CD14-positive monocyte (primary cell): ENCODE measurements around the gene SLC25A13. TPM values are rescaled to one million over a fixed set of nuclear protein-coding genes. Genes with fewer than 3 reads are reported as not detected.

ENCODE experiments used
- DNase-seq, 3 donors: peaks; one replicate each; pipeline ENCODE4 v3.0.0-alpha.2; 2011 to 2022
- H2AFZ ChIP-seq: 2 replicates; pipeline ENCODE4 v1.6.0; 2012; ENCODE audit warnings: mild to moderate bottlenecking, low read depth, low read length, inconsistent platforms; ENCODE audit not compliant: insufficient read depth, poor library complexity, severe bottlenecking
- H3K27ac ChIP-seq, 2 donors: 1 replicate in 1 of 2; 2 replicates in 1 of 2; pipeline ENCODE4 v1.5.1; 2012 to 2013; ENCODE audit warnings: low read length in 2 of 2, control low read depth in 1 of 2, inconsistent platforms in 1 of 2, low read depth in 1 of 2, mild to moderate bottlenecking in 1 of 2
- H3K27me3 ChIP-seq, 2 donors: one replicate each; pipeline versions ENCODE4 v1.6.0 to v1.6.1; 2011 to 2013; ENCODE audit warnings: low read length in 2 of 2; ENCODE audit not compliant: control insufficient read depth in 2 of 2, insufficient read depth in 2 of 2
- H3K36me3 ChIP-seq, 2 donors: replicated peaks in 1 of 2; 1 replicate in 1 of 2; 2 replicates in 1 of 2; pipeline versions ENCODE4 v1.5.1 to v1.6.1; 2012 to 2013; ENCODE audit warnings: low read length in 2 of 2, control low read depth in 1 of 2, inconsistent platforms in 1 of 2, mild to moderate bottlenecking in 1 of 2; ENCODE audit not compliant: insufficient read depth in 2 of 2, control insufficient read depth in 1 of 2
- H3K4me1 ChIP-seq, 2 donors: 1 replicate in 1 of 2; 2 replicates in 1 of 2; pipeline versions ENCODE4 v1.5.1 to v1.6.1; 2012 to 2013; ENCODE audit warnings: low read length in 2 of 2, control low read depth in 1 of 2, inconsistent platforms in 1 of 2, mild to moderate bottlenecking in 1 of 2, moderate library complexity in 1 of 2; ENCODE audit not compliant: insufficient read depth in 2 of 2, control insufficient read depth in 1 of 2
- H3K4me2 ChIP-seq: replicated peaks from 2 replicates; pipeline ENCODE3; 2012; ENCODE audit warnings: low read length, moderate library complexity, mild to moderate bottlenecking; ENCODE audit not compliant: poor library complexity, severe bottlenecking; ENCODE audit errors: extremely low read depth
- H3K4me3 ChIP-seq, 3 experiments: fragments of 200-600 bp in 1 of 3; sonication (generic) in 1 of 3; replicated peaks in 1 of 3; 1 replicate in 2 of 3; 2 replicates in 1 of 3; pipeline ENCODE4 v1.5.1; 2011 to 2013; ENCODE audit warnings: low read length in 3 of 3, mild to moderate bottlenecking in 3 of 3, control low read depth in 2 of 3, low read depth in 2 of 3, inconsistent platforms in 1 of 3, moderate library complexity in 1 of 3
- H3K79me2 ChIP-seq: 2 replicates; pipeline ENCODE4 v1.6.0; 2012; ENCODE audit warnings: mild to moderate bottlenecking, control low read depth, inconsistent platforms, low read length, moderate library complexity; ENCODE audit not compliant: insufficient read depth
- H3K9ac ChIP-seq: 2 replicates; pipeline ENCODE4 v1.6.0; 2017; ENCODE audit warnings: low read length, mild to moderate bottlenecking; ENCODE audit not compliant: insufficient read depth, poor library complexity, severe bottlenecking
- H3K9me3 ChIP-seq, 2 donors: replicated peaks in 1 of 2; 1 replicate in 1 of 2; 2 replicates in 1 of 2; pipeline versions ENCODE4 v1.5.1 to v1.6.1; 2012 to 2013; ENCODE audit warnings: low read length in 2 of 2, control low read depth in 1 of 2; ENCODE audit not compliant: control insufficient read depth in 1 of 2, insufficient read depth in 1 of 2
- H4K20me1 ChIP-seq: 2 replicates; pipeline ENCODE4 v1.6.0; 2012; ENCODE audit warnings: mild to moderate bottlenecking, low read length, control low read depth, moderate library complexity; ENCODE audit not compliant: insufficient read depth
- H3K27ac Mint-ChIP-seq, 7 donors: one replicate each; pipeline ENCODE4 v1.8.0; 2020; ENCODE audit warnings: mild to moderate bottlenecking in 7 of 7, mixed read lengths in 7 of 7, moderate library complexity in 6 of 7, inconsistent platforms in 2 of 7
- H3K27me3 Mint-ChIP-seq, 3 donors: one replicate each; pipeline ENCODE4 v1.8.0; 2021 to 2022; ENCODE audit warnings: low read depth in 3 of 3, mild to moderate bottlenecking in 3 of 3, mixed read lengths in 3 of 3, moderate library complexity in 3 of 3, inconsistent platforms in 1 of 3
- H3K36me3 Mint-ChIP-seq, 2 donors: one replicate each; pipeline ENCODE4 v1.8.0; 2020; ENCODE audit warnings: mixed read lengths in 2 of 2, inconsistent platforms in 1 of 2, mild to moderate bottlenecking in 1 of 2
- H3K4me1 Mint-ChIP-seq: one replicate; pipeline ENCODE4 v1.8.0; 2020; ENCODE audit warnings: mild to moderate bottlenecking, mixed read lengths
- H3K4me3 Mint-ChIP-seq, 2 donors: one replicate each; pipeline ENCODE4 v1.8.0; 2020; ENCODE audit warnings: mild to moderate bottlenecking in 2 of 2, mixed read lengths in 2 of 2, moderate library complexity in 1 of 2
- H3K9me3 Mint-ChIP-seq, 7 donors: one replicate each; pipeline ENCODE4 v1.8.0; 2020 to 2022; ENCODE audit warnings: mixed read lengths in 7 of 7, mild to moderate bottlenecking in 6 of 7, moderate library complexity in 6 of 7, inconsistent platforms in 2 of 7
- WGBS: methylation state at CpG from one replicate; pipeline ENCODE4 v1.1.5; 2013; ENCODE audit warnings: missing lambda C conversion rate; ENCODE audit not compliant: insufficient coverage; 5-methylcytosine and 5-hydroxymethylcytosine counted together
- intact Hi-C, 2 donors: fragments of 100-400 bp; cut with micrococcal nuclease; formaldehyde crosslinking; loops; one replicate each; pipeline versions ENCODE4 v1.15.0 to v1.15.1; 2023
- polyA plus RNA-seq, 3 donors: library from polyadenylated mRNA; depleted of rRNA in 1 of 3; unstranded in 2 of 3; stranded (reverse) in 1 of 3; fragments of 300-500 nt in 2 of 3; fragments of >200 nt in 1 of 3; fragmentation: Illumina TruSeq in 2 of 3; gene quantifications; 1 replicate in 2 of 3; 2 replicates in 1 of 3; pipeline ENCODE4 v1.2.3, GENCODE V29; 2012 to 2021
- TF ChIP-seq, protein P1 (sequence below): fragments of 200-600 bp; IDR thresholded peaks from one replicate; pipeline ENCODE4 v1.8.0; 2022; ENCODE audit warnings: antibody characterized with exemption, mild to moderate bottlenecking

SLC25A13 gene
- polyA plus RNA-seq, 3 donors: 12.7 to 15.7 (median 14.4) TPM

GRCh38 chr7:96080027-96080426 is 241.9 kb downstream of the SLC25A13 start:
- Histone ChIP-seq H3K36me3 (no peaks in the 10 kb centered on the region), H3K27me3 (peaks cover 35 to 37% of the 10 kb centered on the region in 2 donors), H3K27ac (no peak overlapping the region), H3K4me2 (no peak overlapping the region), H3K79me2 (no peaks in the 10 kb centered on the region), H4K20me1 (no peaks in the 10 kb centered on the region), H3K9ac (no peak overlapping the region), H3K9me3 (no peaks in the 10 kb centered on the region), H3K4me3 (no peak overlapping the region), H3K4me1 (peaks cover 0 to 3% of the 10 kb centered on the region in 2 donors), H2AFZ (no peak overlapping the region)
- intact Hi-C loops: loop anchor here in 1 of 2 donors (10.0 kb wide), 1 partner anchor 945 kb away; the partner anchor contains the start of gene DLX5
- TF ChIP-seq, protein P1, sequence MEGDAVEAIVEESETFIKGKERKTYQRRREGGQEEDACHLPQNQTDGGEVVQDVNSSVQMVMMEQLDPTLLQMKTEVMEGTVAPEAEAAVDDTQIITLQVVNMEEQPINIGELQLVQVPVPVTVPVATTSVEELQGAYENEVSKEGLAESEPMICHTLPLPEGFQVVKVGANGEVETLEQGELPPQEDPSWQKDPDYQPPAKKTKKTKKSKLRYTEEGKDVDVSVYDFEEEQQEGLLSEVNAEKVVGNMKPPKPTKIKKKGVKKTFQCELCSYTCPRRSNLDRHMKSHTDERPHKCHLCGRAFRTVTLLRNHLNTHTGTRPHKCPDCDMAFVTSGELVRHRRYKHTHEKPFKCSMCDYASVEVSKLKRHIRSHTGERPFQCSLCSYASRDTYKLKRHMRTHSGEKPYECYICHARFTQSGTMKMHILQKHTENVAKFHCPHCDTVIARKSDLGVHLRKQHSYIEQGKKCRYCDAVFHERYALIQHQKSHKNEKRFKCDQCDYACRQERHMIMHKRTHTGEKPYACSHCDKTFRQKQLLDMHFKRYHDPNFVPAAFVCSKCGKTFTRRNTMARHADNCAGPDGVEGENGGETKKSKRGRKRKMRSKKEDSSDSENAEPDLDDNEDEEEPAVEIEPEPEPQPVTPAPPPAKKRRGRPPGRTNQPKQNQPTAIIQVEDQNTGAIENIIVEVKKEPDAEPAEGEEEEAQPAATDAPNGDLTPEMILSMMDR: no peak
- WGBS: 100% methylated on average over 3 of the region's 6 CpGs
- H3K4me3 Mint-ChIP-seq: no peak overlapping the region
- H3K4me1 Mint-ChIP-seq: peaks cover 9% of the 10 kb centered on the region
- no peaks in the 10 kb centered on the region for H3K36me3 Mint-ChIP-seq
- no peak overlapping the region for H3K27ac Mint-ChIP-seq
- no peak for DNase-seq
- peaks cover 32 to 39% (median 35%) of the 10 kb centered on the region in 3 donors for H3K27me3 Mint-ChIP-seq
- H3K9me3 Mint-ChIP-seq: no peaks in the 10 kb centered on the region

- Histone ChIP-seq H3K27ac (no peak overlapping the region), H3K4me2 (no peak overlapping the region), H3K79me2 (no peaks in the 10 kb centered on the region), H2AFZ (no peak overlapping the region), H3K4me1 (peaks cover 0 to 3% of the 10 kb centered on the region in 2 donors), H3K36me3 (no peaks in the 10 kb centered on the region), H3K4me3 (no peak overlapping the region), H3K27me3 (peaks cover 41 to 52% of the 10 kb centered on the region in 2 donors), H3K9ac (no peak overlapping the region), H4K20me1 (no peaks in the 10 kb centered on the region), H3K9me3 (no peaks in the 10 kb centered on the region)
- Mint-ChIP-seq H3K27me3 (peaks cover 40 to 54% (median 45%) of the 10 kb centered on the region in 3 donors), H3K9me3 (no peaks in the 10 kb centered on the region), H3K36me3 (no peaks in the 10 kb centered on the region), H3K27ac (no peak overlapping the region), H3K4me1 (peaks cover 9% of the 10 kb centered on the region), H3K4me3 (peak overlapping the region; percentile 49 to 78)
- WGBS: 8% methylated on average over 6 of the region's 10 CpGs
- intact Hi-C loops: loop anchor here in 1 of 2 donors (5.0 kb wide), 1 partner anchor 951 kb away; no protein-coding TSS in a partner anchor
- TF ChIP-seq, protein P1: no peak
- DNase-seq: no peak
Measured at GRCh38 chr7:96076350-96076707, 245.6 kb downstream of the SLC25A13 start.
